ENCODE results near the gene CLASRP.
A peak's percentile ranks its signal among the peaks of the same experiment; 100 is the strongest.

CLASRP gene

GRCh38 chr19:45087531-45087930, 48.7 kb downstream of the CLASRP start:
- DNase-seq (ENCODE audit: low spot score): no peak

GRCh38 chr19:45090034-45090433, 51.2 kb downstream of the CLASRP start:
- no peak for DNase-seq (ENCODE audit: low spot score)

GRCh38 chr19:45090606-45091005, 51.8 kb downstream of the CLASRP start:
- no peak for DNase-seq (ENCODE audit: low spot score)

- peak; percentile 98 for DNase-seq (ENCODE audit: low spot score)
Measured at GRCh38 chr19:45091031-45091923, 52.4 kb downstream of the CLASRP start.

- DNase-seq (ENCODE audit: low spot score): peak; percentile 98
Measured at GRCh38 chr19:45092747-45093678, 54.2 kb downstream of the CLASRP start, which contains the start of gene PPP1R37. PPP1R37 (plus strand) TSS chr19:45093179; CDS start chr19:45093326, 147 bp downstream.

GRCh38 chr19:45094137-45094536, 55.3 kb downstream of the CLASRP start:
- no peak for DNase-seq (ENCODE audit: low spot score)

- no peak for DNase-seq (ENCODE audit: low spot score)
Measured at GRCh38 chr19:45094707-45095106, 55.9 kb downstream of the CLASRP start.

GRCh38 chr19:45095496-45096413, 56.9 kb downstream of the CLASRP start:
- no peak for DNase-seq (ENCODE audit: low spot score)

GRCh38 chr19:45096700-45097099, 57.9 kb downstream of the CLASRP start:
- DNase-seq (ENCODE audit: low spot score): no peak

- DNase-seq (ENCODE audit: low spot score): no peak
Measured at GRCh38 chr19:45097450-45097775, 58.6 kb downstream of the CLASRP start.

GRCh38 chr19:45097776-45098520, 59.1 kb downstream of the CLASRP start:
- peak; percentile 98 for DNase-seq (ENCODE audit: low spot score)

GRCh38 chr19:45098521-45099466, 59.9 kb downstream of the CLASRP start:
- DNase-seq (ENCODE audit: low spot score): peak; percentile 46

GRCh38 chr19:45099467-45100191, 60.8 kb downstream of the CLASRP start:
- no peak for DNase-seq (ENCODE audit: low spot score)

- DNase-seq (ENCODE audit: low spot score): no peak
Measured at GRCh38 chr19:45100201-45100600, 61.4 kb downstream of the CLASRP start.

- no peak for DNase-seq (ENCODE audit: low spot score)
Measured at GRCh38 chr19:45100846-45101252, 62.0 kb downstream of the CLASRP start.

GRCh38 chr19:45101806-45102205, 63.0 kb downstream of the CLASRP start:
- DNase-seq (ENCODE audit: low spot score): no peak

GRCh38 chr19:45102481-45102880, 63.6 kb downstream of the CLASRP start:
- DNase-seq (ENCODE audit: low spot score): no peak

- DNase-seq (ENCODE audit: low spot score): no peak
Measured at GRCh38 chr19:45103156-45103507, 64.3 kb downstream of the CLASRP start.

All from AG08395 (cell line).